ENCODE data around the gene WNT6.

- TF ChIP-seq CTCF (IDR thresholded peaks at IDR 0.05; ENCODE audit: low read depth, low read length, missing input control): no peak
- TF ChIP-seq JUND (IDR thresholded peaks at IDR 0.05): no peak
- no peak for TF ChIP-seq RXRA (IDR thresholded peaks at IDR 0.05)
- no peak for TF ChIP-seq REST (IDR thresholded peaks at IDR 0.05)
- TF ChIP-seq TAF1 (conservative IDR thresholded peaks at IDR 0.05): no peak
These were observed 47.3 kb upstream of the WNT6 start for GRCh38 chr2:218812096-218812815.
